IMR-90 (cell line): Measurements from ENCODE around the gene RLN2. TPM values are rescaled to one million over a fixed set of nuclear protein-coding genes. Genes with fewer than 3 reads are reported as not detected.
"Not testable (repeated sequence)": the region's sequence is repeated elsewhere in the genome, so short reads cannot be mapped to it uniquely, and the experiment has no call there.

Experiments used
- ATAC-seq: fragments of 200-7000 bp; cut with Tn5 transposase; 2 replicates; pipeline ENCODE4 v1.9.1; 2020; ENCODE audit warnings: low read depth, mild to moderate bottlenecking, moderate library complexity
- BruUV-seq: library from RNA; stranded (reverse); fragments of 400-500 nt; replicated peaks from 2 replicates; lab custom pipeline; 2021; lab: Mats Ljungman, UMichigan
- CTCF ChIA-PET: fragments of 300-600 bp; formaldehyde crosslinking; extraction: SDS; loops from one replicate; lab custom pipeline; 2021; ENCODE audit warnings: antibody characterized with exemption; lab: Yijun Ruan, JAX
- POLR2A ChIA-PET: fragments of 300-600 bp; sonication (Branson Sonifier 250); formaldehyde crosslinking; loops from one replicate; lab custom pipeline; 2022; ENCODE audit warnings: antibody characterized with exemption; ENCODE audit not compliant: unreplicated experiment; lab: Charles Lee
- DNase-seq: peaks from one replicate; pipeline ENCODE4 v3.0.0; 2013
- H2AFZ ChIP-seq: replicated peaks from 2 replicates; pipeline ENCODE3; 2013; ENCODE audit warnings: low read length, mild to moderate bottlenecking; ENCODE audit not compliant: poor library complexity
- H2AK5ac ChIP-seq: 2 replicates; pipeline ENCODE4 v1.6.1; 2013; ENCODE audit warnings: low read depth, low read length, inconsistent platforms
- H2AK9ac ChIP-seq: replicated peaks from 2 replicates; pipeline ENCODE3; 2013; ENCODE audit warnings: mild to moderate bottlenecking, low read depth, low read length, moderate library complexity; ENCODE audit not compliant: poor library complexity
- H2BK120ac ChIP-seq: 2 replicates; pipeline ENCODE4 v1.6.1; 2013; ENCODE audit warnings: low read depth, low read length, inconsistent platforms
- H2BK15ac ChIP-seq: 3 replicates; pipeline ENCODE4 v1.6.1; 2013; ENCODE audit warnings: low read depth, low read length, inconsistent platforms
- H2BK20ac ChIP-seq: 2 replicates; pipeline ENCODE4 v1.6.1; 2013; ENCODE audit warnings: low read depth, mild to moderate bottlenecking, inconsistent platforms, low read length, moderate library complexity
- H2BK5ac ChIP-seq: 2 replicates; pipeline ENCODE4 v1.6.1; 2013; ENCODE audit warnings: mild to moderate bottlenecking, low read depth, low read length, inconsistent platforms; ENCODE audit not compliant: poor library complexity, severe bottlenecking
- H3K14ac ChIP-seq: replicated peaks from 2 replicates; pipeline ENCODE4 v1.6.1; 2013; ENCODE audit warnings: low read depth, low read length, inconsistent platforms
- H3K18ac ChIP-seq: 2 replicates; pipeline ENCODE4 v1.6.1; 2013; ENCODE audit warnings: low read depth, low read length, control low read depth
- H3K23ac ChIP-seq: 2 replicates; pipeline ENCODE4 v1.6.1; 2013; ENCODE audit warnings: low read depth, low read length, inconsistent platforms
- H3K27ac ChIP-seq: 2 replicates; pipeline ENCODE4 v1.5.1; 2013; ENCODE audit warnings: mild to moderate bottlenecking, control low read depth, low read length; ENCODE audit not compliant: insufficient read depth
- H3K27me3 ChIP-seq: 2 replicates; pipeline ENCODE4 v1.6.1; 2013; ENCODE audit warnings: low read length; ENCODE audit not compliant: control insufficient read depth, insufficient read depth
- H3K36me3 ChIP-seq: 2 replicates; pipeline ENCODE4 v1.6.1; 2013; ENCODE audit warnings: low read length, mixed read lengths; ENCODE audit not compliant: control insufficient read depth, insufficient read depth
- H3K4ac ChIP-seq: 2 replicates; pipeline ENCODE4 v1.6.1; 2013; ENCODE audit warnings: low read depth, low read length, inconsistent platforms
- H3K4me1 ChIP-seq: 2 replicates; pipeline ENCODE4 v1.6.1; 2013; ENCODE audit warnings: low read length, mixed read lengths; ENCODE audit not compliant: control insufficient read depth, insufficient read depth
- H3K4me2 ChIP-seq: 2 replicates; pipeline ENCODE4 v1.6.1; 2013; ENCODE audit warnings: low read depth, mild to moderate bottlenecking, control low read depth, low read length, moderate library complexity
- H3K4me3 ChIP-seq: 2 replicates; pipeline ENCODE4 v1.5.1; 2013; ENCODE audit warnings: low read depth, mild to moderate bottlenecking, control low read depth, low read length, moderate library complexity; ENCODE audit not compliant: insufficient read depth
- H3K56ac ChIP-seq: 2 replicates; pipeline ENCODE4 v1.6.1; 2013; ENCODE audit warnings: low read length, inconsistent platforms; ENCODE audit not compliant: insufficient read depth; ENCODE audit errors: extremely low read depth
- H3K79me1 ChIP-seq, 2 experiments: 2 replicates each; pipeline ENCODE4 v1.6.1; 2013; ENCODE audit warnings: low read length in 2 of 2, inconsistent platforms in 1 of 2, low read depth in 1 of 2
- H3K9ac ChIP-seq: 2 replicates; pipeline ENCODE4 v1.6.1; 2013; ENCODE audit warnings: low read depth, low read length, control low read depth
- H3K9me1 ChIP-seq: 2 replicates; pipeline ENCODE4 v1.6.1; 2013; ENCODE audit warnings: low read length, inconsistent platforms; ENCODE audit not compliant: insufficient read depth
- H3K9me3 ChIP-seq: 2 replicates; pipeline ENCODE4 v1.6.1; 2013; ENCODE audit warnings: low read length; ENCODE audit not compliant: control insufficient read depth, insufficient read depth
- H4K20me1 ChIP-seq: 2 replicates; pipeline ENCODE4 v1.6.1; 2013; ENCODE audit warnings: low read length, inconsistent platforms; ENCODE audit not compliant: insufficient read depth
- H4K5ac ChIP-seq: 2 replicates; pipeline ENCODE4 v1.6.1; 2013; ENCODE audit warnings: mild to moderate bottlenecking, low read depth, low read length, control low read depth
- H4K8ac ChIP-seq, 2 experiments: 2 replicates each; pipeline ENCODE4 v1.6.1; 2013; ENCODE audit warnings: low read depth in 2 of 2, low read length in 2 of 2, control low read depth in 1 of 2, inconsistent platforms in 1 of 2
- H4K91ac ChIP-seq: 2 replicates; pipeline ENCODE4 v1.6.1; 2013; ENCODE audit warnings: low read depth, low read length, inconsistent platforms; ENCODE audit not compliant: insufficient read depth
- WGBS, 2 experiments: methylation state at CpG; one replicate each; pipeline versions ENCODE4 v1.1.5 to v1.1.7; 2013; ENCODE audit warnings: missing lambda C conversion rate in 2 of 2; ENCODE audit not compliant: insufficient read length in 1 of 2; ENCODE audit errors: extremely low coverage in 2 of 2; 5-methylcytosine and 5-hydroxymethylcytosine counted together
- dilution Hi-C: fragments of 300-500 bp; cut with HindIII; formaldehyde crosslinking; loops from one replicate; pipeline ENCODE4 v1.14.3; 2018; ENCODE audit warnings: low sequenced_read_pairs; ENCODE audit not compliant: unreplicated experiment
- in situ Hi-C: fragments of 300-500 bp; cut with MboI; formaldehyde crosslinking; loops from 3 replicates; pipeline ENCODE4 v1.14.3; 2019; ENCODE audit warnings: low sequenced_read_pairs, inconsistent platforms, mixed read lengths
- intact Hi-C: fragments of 100-400 bp; cut with micrococcal nuclease; formaldehyde crosslinking; loops from 2 replicates; pipeline ENCODE4 v1.10.0; 2022
- polyA plus RNA-seq, 3 experiments: library from polyadenylated mRNA; depleted of rRNA; stranded (reverse); fragments of >200 nt; gene quantifications; 2 replicates each; pipeline ENCODE4 v1.2.3, GENCODE V29; 2012; ENCODE audit warnings: low replicate concordance in 1 of 3
- total RNA-seq: library from RNA; depleted of rRNA; stranded (reverse); fragments of >200 nt; gene quantifications from 2 replicates; pipeline ENCODE4 v1.2.3, GENCODE V29; 2012

RLN2 gene
- total and polyA plus RNA-seq, 2 of the 4 experiments (the other 2 are of a cell fraction): not detected

GRCh38 chr9:5331276-5331675 is 26.8 kb upstream of the RLN2 start:
- H3K9me3 ChIP-seq, H3K9ac ChIP-seq, dilution Hi-C loops, H3K4me2 ChIP-seq, H3K14ac ChIP-seq, POLR2A ChIA-PET, BruUV-seq, H3K9me1 ChIP-seq, H2BK5ac ChIP-seq, H4K91ac ChIP-seq, H4K20me1 ChIP-seq, H4K5ac ChIP-seq, H3K79me1 ChIP-seq, ATAC-seq, H3K36me3 ChIP-seq, H3K18ac ChIP-seq, H3K56ac ChIP-seq, H2BK20ac ChIP-seq, H3K27ac ChIP-seq, intact Hi-C loops, H3K27me3 ChIP-seq, H2AK5ac ChIP-seq, H2AK9ac ChIP-seq, H3K4ac ChIP-seq, H2BK15ac ChIP-seq, H4K8ac ChIP-seq, H3K23ac ChIP-seq, DNase-seq, in situ Hi-C loops, H3K4me3 ChIP-seq, H3K4me1 ChIP-seq, H2AFZ ChIP-seq, H2BK120ac ChIP-seq: not testable (repeated sequence)
- WGBS, 2 experiments: no CpG with 5 or more reads among the region's 3 CpGs
- CTCF ChIA-PET: interaction anchor here (0.8 kb wide), 1 partner anchor 26 kb away, joined by 4 read pairs; no protein-coding TSS in a partner anchor
